Testis (tissue), 2 donors: ENCODE results near the gene WNT9B.

Experiments used
- CTCF ChIP-seq, 3 experiments: fragments of 450-650 bp in 2 of 3; fragments of 200-600 bp in 1 of 3; sonication (generic) in 1 of 3; IDR thresholded peaks; one replicate each; pipeline ENCODE4 v1.5.1; 2016 to 2019; ENCODE audit warnings: antibody characterized with exemption in 3 of 3, mild to moderate bottlenecking in 2 of 3, moderate library complexity in 1 of 3
- POLR2A ChIP-seq: fragments of 450-650 bp; IDR thresholded peaks from one replicate; pipeline ENCODE4 v1.6.1; 2017; ENCODE audit warnings: antibody characterized with exemption, mild to moderate bottlenecking, moderate library complexity

GRCh38 chr17:46809110-46809571 is 42.2 kb upstream of the WNT9B start:
- no peak for TF ChIP-seq CTCF (IDR thresholded peaks at IDR 0.05)
- no peak for TF ChIP-seq POLR2A
